Mammary epithelial cell (primary cell): Measurements from ENCODE around the gene TBC1D22A.

Experiments used
- CTCF ChIP-seq, 2 donors: IDR thresholded peaks in 1 of 2; conservative IDR thresholded peaks in 1 of 2; 2 replicates each; pipeline ENCODE4 v1.5.1; 2011 to 2012; ENCODE audit warnings: inconsistent platforms in 2 of 2, low read length in 2 of 2, mild to moderate bottlenecking in 2 of 2, control low read depth in 1 of 2, low read depth in 1 of 2; ENCODE audit not compliant: insufficient read depth in 1 of 2; ENCODE audit errors: extremely low read depth in 1 of 2
- EZH2 ChIP-seq: IDR thresholded peaks from 2 replicates; pipeline ENCODE4 v1.6.1; 2012; ENCODE audit warnings: low read length, inconsistent platforms, borderline replicate concordance

GRCh38 chr22:47194476-47195155 is 432.2 kb downstream of the TBC1D22A start:
- TF ChIP-seq CTCF (conservative IDR thresholded peaks at IDR 0.05 in 1 of 2, IDR thresholded peaks at IDR 0.05 in 1 of 2; ENCODE audit: extremely low read depth in 1 of 2, insufficient read depth in 1 of 2, low read depth in 1 of 2, low read length in 2 of 2) (no peak), EZH2 (no peak)
